Left lung (tissue), 10 donors: ENCODE data around the gene OR4S1. TPM values are rescaled to one million over a fixed set of nuclear protein-coding genes. Genes with fewer than 3 reads are reported as not detected.
A peak's percentile ranks its signal among the peaks of the same experiment; 100 is the strongest.

ENCODE experiments used
- ATAC-seq: fragments of 200-7000 bp; cut with Tn5 transposase; one replicate; pipeline ENCODE4 v1.9.1; 2020; ENCODE audit warnings: moderate library complexity
- DNase-seq, 4 donors: peaks; one replicate each; pipeline ENCODE4 v3.0.0-alpha.2; 2013 to 2020
- H3K27ac ChIP-seq, 2 donors: fragments of 200-600 bp; sonication (generic) in 1 of 2; one replicate each; pipeline versions ENCODE4 v1.5.0 to v1.8.0; 2020 to 2021
- H3K27me3 ChIP-seq, 2 donors: fragments of 200-600 bp; sonication (generic) in 1 of 2; one replicate each; pipeline versions ENCODE4 v1.5.0 to v1.8.0; 2020 to 2021
- H3K36me3 ChIP-seq, 2 donors: fragments of 200-600 bp; sonication (generic) in 1 of 2; one replicate each; pipeline versions ENCODE4 v1.5.0 to v1.8.0; 2020 to 2021
- H3K4me1 ChIP-seq, 2 donors: fragments of 200-600 bp; one replicate each; pipeline ENCODE4 v1.8.0; 2021
- H3K4me3 ChIP-seq, 2 donors: fragments of 200-600 bp; sonication (generic) in 1 of 2; one replicate each; pipeline versions ENCODE4 v1.5.0 to v1.8.0; 2020 to 2021; ENCODE audit warnings: mild to moderate bottlenecking in 1 of 2
- H3K9me3 ChIP-seq, 2 donors: fragments of 200-600 bp; sonication (generic) in 1 of 2; one replicate each; pipeline versions ENCODE4 v1.5.0 to v1.8.0; 2020 to 2021
- intact Hi-C, 2 donors: fragments of 100-400 bp; cut with DNase I; formaldehyde crosslinking; loops; one replicate each; pipeline versions ENCODE4 v1.11.2 to v1.14.2; 2022
- polyA plus RNA-seq, 6 donors: library from polyadenylated mRNA; unstranded; fragments of 120-200 nt; gene quantifications; one replicate each; pipeline ENCODE4 v1.2.1, GENCODE V29; 2013; ENCODE audit not compliant: insufficient read length in 6 of 6
- total RNA-seq, 2 donors: library from RNA; stranded (reverse); fragmentation: NEBNext Ultra II Directional; extraction: Animal tissue kit (Norgen Biotek cat#: 25700); gene quantifications; one replicate each; pipeline ENCODE4 v1.2.1, GENCODE V29; 2021
- TF ChIP-seq, protein P1 (sequence below), 2 donors: fragments of 200-600 bp; sonication (generic) in 1 of 2; IDR thresholded peaks; one replicate each; pipeline versions ENCODE4 v1.5.0 to v1.8.0; 2021; ENCODE audit warnings: antibody characterized with exemption in 2 of 2
- donor health status: DM: no; HTN: yes; CAD: no.
- donor health status: DM: no; HTN: no; CAD: no.

The OR4S1 gene
- total and polyA plus RNA-seq, 8 donors = not detected

DNA sequence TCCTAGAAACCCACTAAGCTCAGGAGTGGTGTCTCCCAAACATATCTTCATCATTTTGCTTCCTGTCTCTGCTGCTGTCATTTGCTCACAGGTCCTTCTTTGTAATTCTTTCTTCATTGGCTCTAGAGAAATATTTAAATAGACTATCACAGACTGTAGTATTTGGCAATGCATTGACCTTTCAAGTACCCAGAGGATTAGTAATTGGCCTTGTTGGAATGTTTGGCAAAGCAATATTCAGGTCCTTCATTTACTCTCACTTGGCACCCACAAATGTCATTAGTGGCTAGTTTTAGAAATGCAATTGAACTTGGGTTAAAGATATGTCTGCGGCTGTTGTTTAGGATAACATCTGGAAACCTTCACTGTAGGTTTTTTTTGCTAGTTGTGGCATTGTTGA, 48.7 kb downstream of the OR4S1 start:
- H3K27me3 ChIP-seq = no peaks in the 10 kb centered on the region
- intact Hi-C loops = no loop called here

More for the DNA sequence above, 48.7 kb downstream of the OR4S1 start:
- no peak overlapping the region for H3K4me3 ChIP-seq
- ATAC-seq (peak; percentile 40), DNase-seq (no peak)
- no peak overlapping the region for H3K27ac ChIP-seq
- H3K9me3 ChIP-seq = peaks cover 0 to 23% of the 10 kb centered on the region in 2 donors
- H3K36me3 ChIP-seq = no peaks in the 10 kb centered on the region
- H3K4me1 ChIP-seq = no peaks in the 10 kb centered on the region
- TF ChIP-seq, protein P1, sequence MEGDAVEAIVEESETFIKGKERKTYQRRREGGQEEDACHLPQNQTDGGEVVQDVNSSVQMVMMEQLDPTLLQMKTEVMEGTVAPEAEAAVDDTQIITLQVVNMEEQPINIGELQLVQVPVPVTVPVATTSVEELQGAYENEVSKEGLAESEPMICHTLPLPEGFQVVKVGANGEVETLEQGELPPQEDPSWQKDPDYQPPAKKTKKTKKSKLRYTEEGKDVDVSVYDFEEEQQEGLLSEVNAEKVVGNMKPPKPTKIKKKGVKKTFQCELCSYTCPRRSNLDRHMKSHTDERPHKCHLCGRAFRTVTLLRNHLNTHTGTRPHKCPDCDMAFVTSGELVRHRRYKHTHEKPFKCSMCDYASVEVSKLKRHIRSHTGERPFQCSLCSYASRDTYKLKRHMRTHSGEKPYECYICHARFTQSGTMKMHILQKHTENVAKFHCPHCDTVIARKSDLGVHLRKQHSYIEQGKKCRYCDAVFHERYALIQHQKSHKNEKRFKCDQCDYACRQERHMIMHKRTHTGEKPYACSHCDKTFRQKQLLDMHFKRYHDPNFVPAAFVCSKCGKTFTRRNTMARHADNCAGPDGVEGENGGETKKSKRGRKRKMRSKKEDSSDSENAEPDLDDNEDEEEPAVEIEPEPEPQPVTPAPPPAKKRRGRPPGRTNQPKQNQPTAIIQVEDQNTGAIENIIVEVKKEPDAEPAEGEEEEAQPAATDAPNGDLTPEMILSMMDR (IDR thresholded peaks at IDR 0.05) = no peak

Other genes with a start within 250 kb of the OR4S1 start
- gene OR4B1, start 89.4 kb upstream of the OR4S1 start, total RNA-seq = not detected
- not detected for gene OR4B1, start 89.4 kb upstream of the OR4S1 start, polyA plus RNA-seq
- gene OR4X2, start 61.1 kb upstream of the OR4S1 start, total RNA-seq = not detected
- not detected for gene OR4X2, start 61.1 kb upstream of the OR4S1 start, polyA plus RNA-seq
- not detected for gene OR4X1, start 42.4 kb upstream of the OR4S1 start, total RNA-seq
- not detected for gene OR4X1, start 42.4 kb upstream of the OR4S1 start, polyA plus RNA-seq
- not detected for gene OR4C3, start 18.7 kb downstream of the OR4S1 start, total RNA-seq
- gene OR4C3, start 18.7 kb downstream of the OR4S1 start, polyA plus RNA-seq = not detected
- gene OR4C5, start 60.2 kb downstream of the OR4S1 start, total RNA-seq = not detected
- not detected for gene OR4C5, start 60.2 kb downstream of the OR4S1 start, polyA plus RNA-seq
- gene OR4A47, start 182.6 kb downstream of the OR4S1 start, total RNA-seq = not detected
- not detected for gene OR4A47, start 182.6 kb downstream of the OR4S1 start, polyA plus RNA-seq